Loucy (cell line): ENCODE results near the gene GLP2R.
"Not testable (repeated sequence)": the region's sequence is repeated elsewhere in the genome, so short reads cannot be mapped to it uniquely, and the experiment has no call there.

ENCODE experiments used
- H2AFZ ChIP-seq: fragments of 200-600 bp; sonication (generic); 2 replicates; pipeline ENCODE4 v1.6.0; 2016; ENCODE audit warnings: antibody characterized with exemption, mild to moderate bottlenecking, low read length, moderate library complexity
- H3F3A ChIP-seq: fragments of 200-600 bp; 2 replicates; pipeline ENCODE4 v1.6.0; 2016; ENCODE audit warnings: antibody characterized with exemption, low read depth, mild to moderate bottlenecking
- H3K27me3 ChIP-seq: fragments of 200-600 bp; sonication (generic); 2 replicates; pipeline ENCODE4 v1.6.1; 2014; ENCODE audit warnings: low read length, mild to moderate bottlenecking; ENCODE audit not compliant: insufficient read depth, poor library complexity, severe bottlenecking
- H3K36me3 ChIP-seq: fragments of 200-600 bp; sonication (generic); 2 replicates; pipeline ENCODE4 v1.6.1; 2016; ENCODE audit warnings: low read length; ENCODE audit not compliant: insufficient read depth
- H3K4me1 ChIP-seq: fragments of 200-600 bp; sonication (generic); 2 replicates; pipeline ENCODE4 v1.5.1; 2014; ENCODE audit warnings: low read length, mild to moderate bottlenecking; ENCODE audit not compliant: insufficient read depth, poor library complexity, severe bottlenecking
- H3K4me2 ChIP-seq: fragments of 200-600 bp; sonication (generic); 2 replicates; pipeline ENCODE4 v1.6.0; 2014; ENCODE audit warnings: antibody characterized with exemption, low read length, low read depth, mild to moderate bottlenecking; ENCODE audit not compliant: poor library complexity, severe bottlenecking
- H3K4me3 ChIP-seq: fragments of 200-600 bp; sonication (generic); 2 replicates; pipeline ENCODE4 v1.5.1; 2014; ENCODE audit warnings: low read length, mild to moderate bottlenecking, mixed read lengths; ENCODE audit not compliant: poor library complexity, severe bottlenecking
- H3K79me2 ChIP-seq: fragments of 200-600 bp; sonication (generic); 2 replicates; pipeline ENCODE4 v1.6.1; 2014; ENCODE audit warnings: low read length; ENCODE audit not compliant: insufficient read depth
- H3K9ac ChIP-seq: fragments of 200-600 bp; sonication (generic); 2 replicates; pipeline ENCODE4 v1.6.0; 2014; ENCODE audit warnings: mild to moderate bottlenecking, low read depth, low read length, moderate library complexity; ENCODE audit not compliant: poor library complexity, severe bottlenecking
- H3K9me2 ChIP-seq: fragments of 200-600 bp; sonication (generic); replicated peaks from 2 replicates; pipeline ENCODE4 v1.6.1; 2016; ENCODE audit warnings: low read depth, low read length, mixed read lengths
- H3K9me3 ChIP-seq: fragments of 200-600 bp; sonication (generic); 2 replicates; pipeline ENCODE4 v1.6.1; 2014; ENCODE audit warnings: mild to moderate bottlenecking, antibody characterized with exemption, low read length, low read depth; ENCODE audit not compliant: insufficient read depth
- H4K20me1 ChIP-seq: fragments of 200-600 bp; sonication (generic); 2 replicates; pipeline ENCODE4 v1.6.0; 2014; ENCODE audit warnings: antibody characterized with exemption, low read length, mild to moderate bottlenecking; ENCODE audit not compliant: insufficient read depth, poor library complexity, severe bottlenecking
- CTCF ChIP-seq: fragments of 200-600 bp; sonication (generic); conservative IDR thresholded peaks from 2 replicates; pipeline ENCODE4 v1.5.1; 2014; ENCODE audit warnings: mild to moderate bottlenecking, antibody characterized with exemption, low read length
- EZH2phosphoT487 ChIP-seq: fragments of 200-600 bp; IDR thresholded peaks from 2 replicates; pipeline ENCODE4 v1.6.1; 2018; ENCODE audit warnings: antibody characterized with exemption, mild to moderate bottlenecking, moderate library complexity, borderline replicate concordance

The GLP2R gene

DNA sequence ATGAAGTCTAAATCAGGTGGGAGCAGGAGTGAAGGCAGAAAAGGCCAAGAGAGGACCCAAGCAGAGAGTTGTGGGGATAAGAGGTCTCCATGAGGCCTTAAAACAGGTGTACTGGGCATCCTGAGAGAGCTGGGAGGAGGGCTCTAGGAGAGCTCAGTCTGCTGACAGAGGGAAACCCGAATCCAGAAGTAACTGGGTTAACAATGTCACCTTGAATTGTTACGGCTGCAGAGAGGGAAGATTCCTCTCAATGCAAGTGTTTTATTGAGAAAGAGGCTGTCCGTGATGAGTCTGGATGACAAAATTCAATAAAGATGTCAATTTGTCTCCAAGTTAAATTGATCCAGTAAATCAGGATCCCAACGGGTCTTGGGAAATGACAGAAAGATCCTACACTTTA, 42.7 kb upstream of the GLP2R start:
- Histone ChIP-seq H4K20me1 (no peaks in the 10 kb centered on the region), H3F3A (no peaks in the 10 kb centered on the region), H3K4me2 (no peak overlapping the region), H3K36me3 (no peaks in the 10 kb centered on the region), H2AFZ (no peak overlapping the region), H3K4me1 (no peaks in the 10 kb centered on the region), H3K4me3 (no peak overlapping the region), H3K79me2 (no peaks in the 10 kb centered on the region), H3K9ac (no peak overlapping the region), H3K9me3 (no peaks in the 10 kb centered on the region), H3K9me2 (no peaks in the 10 kb centered on the region), H3K27me3 (no peaks in the 10 kb centered on the region)
- no peak for TF ChIP-seq EZH2phosphoT487

- not testable (repeated sequence) for H3K4me2 ChIP-seq, H3K27me3 ChIP-seq, H4K20me1 ChIP-seq, H3K4me3 ChIP-seq, H3K36me3 ChIP-seq, H3K9me3 ChIP-seq, H3K79me2 ChIP-seq, H3K4me1 ChIP-seq, H3K9ac ChIP-seq, H2AFZ ChIP-seq, H3K9me2 ChIP-seq, H3F3A ChIP-seq
These were observed 42.3 kb upstream of the GLP2R start for GRCh38 chr17:9783465-9783864.

GRCh38 chr17:9784544-9784943, 41.2 kb upstream of the GLP2R start:
- H3K9me2 ChIP-seq, result no peaks in the 10 kb centered on the region
- H3K9me3 ChIP-seq, result no peaks in the 10 kb centered on the region
- H3K4me1 ChIP-seq, result no peaks in the 10 kb centered on the region
- no peak for TF ChIP-seq CTCF
- no peak for TF ChIP-seq EZH2phosphoT487
- H3K27me3 ChIP-seq, result no peaks in the 10 kb centered on the region
- no peaks in the 10 kb centered on the region for H3F3A ChIP-seq
- H3K36me3 ChIP-seq, result no peaks in the 10 kb centered on the region
- no peaks in the 10 kb centered on the region for H3K79me2 ChIP-seq
- no peaks in the 10 kb centered on the region for H4K20me1 ChIP-seq
- H2AFZ ChIP-seq, result no peak overlapping the region
- H3K4me2 ChIP-seq, result no peak overlapping the region
- no peak overlapping the region for H3K4me3 ChIP-seq
- no peak overlapping the region for H3K9ac ChIP-seq

DNA sequence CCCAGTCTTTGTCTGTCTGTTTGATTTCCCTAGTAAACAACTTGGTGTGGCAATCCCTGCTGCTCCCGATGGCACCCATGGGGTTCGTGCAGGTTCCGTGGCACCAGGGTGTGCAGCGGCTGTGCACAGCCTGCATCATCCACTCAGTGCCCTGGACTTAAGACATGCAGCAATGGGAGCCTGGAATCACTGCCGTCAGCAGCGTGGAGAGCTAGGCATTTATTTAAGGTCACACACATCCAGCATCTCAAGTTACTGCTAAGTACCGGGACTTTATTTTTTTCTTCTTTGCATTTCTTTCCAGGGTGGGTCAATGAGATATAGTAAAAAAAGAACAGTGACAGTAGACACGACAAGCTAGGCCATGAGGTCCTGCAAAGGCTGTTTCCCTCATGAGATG, 37.1 kb upstream of the GLP2R start:
- Histone ChIP-seq H3K4me2 (no peak overlapping the region), H3K9me2 (no peaks in the 10 kb centered on the region), H3K27me3 (no peaks in the 10 kb centered on the region), H3K9me3 (no peaks in the 10 kb centered on the region), H3F3A (no peaks in the 10 kb centered on the region), H3K4me1 (no peaks in the 10 kb centered on the region), H3K4me3 (no peak overlapping the region), H3K79me2 (no peaks in the 10 kb centered on the region), H4K20me1 (no peaks in the 10 kb centered on the region), H3K36me3 (no peaks in the 10 kb centered on the region), H3K9ac (no peak overlapping the region), H2AFZ (no peak overlapping the region)
- TF ChIP-seq EZH2phosphoT487 (no peak), CTCF (no peak)
